SK-N-MC (cell line): ENCODE measurements around the gene ITGAE.

ENCODE experiments used
- DNase-seq: peaks from one replicate; pipeline ENCODE4 v3.0.0-alpha.2; 2011; ENCODE audit warnings: low read depth, low spot score
- H3K27ac ChIP-seq: fragments of 200-600 bp; sonication (generic); 2 replicates; pipeline ENCODE4 v1.5.1; 2016; ENCODE audit warnings: mixed run types
- H3K36me3 ChIP-seq: fragments of 200-600 bp; sonication (generic); 2 replicates; pipeline ENCODE4 v1.6.1; 2017; ENCODE audit warnings: antibody characterized with exemption, low read length, mixed read lengths; ENCODE audit not compliant: insufficient read depth
- H3K4me3 ChIP-seq: fragments of 200-600 bp; sonication (generic); 2 replicates; pipeline ENCODE4 v1.5.1; 2016
- H3K9ac ChIP-seq: fragments of 200-600 bp; sonication (generic); 2 replicates; pipeline ENCODE4 v1.8.0; 2017; ENCODE audit warnings: mixed run types, mixed read lengths; ENCODE audit not compliant: insufficient read length
- H3K9me3 ChIP-seq: fragments of 200-600 bp; sonication (generic); 2 replicates; pipeline ENCODE4 v1.6.1; 2017; ENCODE audit warnings: low read depth, mild to moderate bottlenecking, antibody characterized with exemption, low read length, moderate library complexity, mixed read lengths
- EZH2 ChIP-seq: fragments of 200-600 bp; sonication (generic); IDR thresholded peaks from one replicate; pipeline ENCODE4 v1.6.1; 2017; ENCODE audit warnings: antibody characterized with exemption
- FOXP2 ChIP-seq: optimal IDR thresholded peaks from 2 replicates; pipeline ENCODE3; 2011; ENCODE audit warnings: mild to moderate bottlenecking, moderate library complexity; ENCODE audit not compliant: insufficient read depth; ENCODE audit errors: extremely low read length, control extremely low read depth
- POLR2AphosphoS5 ChIP-seq: IDR thresholded peaks from 2 replicates; pipeline ENCODE4 v1.6.1; 2012; ENCODE audit warnings: mild to moderate bottlenecking, low read depth, low read length, borderline replicate concordance

The ITGAE gene

DNA sequence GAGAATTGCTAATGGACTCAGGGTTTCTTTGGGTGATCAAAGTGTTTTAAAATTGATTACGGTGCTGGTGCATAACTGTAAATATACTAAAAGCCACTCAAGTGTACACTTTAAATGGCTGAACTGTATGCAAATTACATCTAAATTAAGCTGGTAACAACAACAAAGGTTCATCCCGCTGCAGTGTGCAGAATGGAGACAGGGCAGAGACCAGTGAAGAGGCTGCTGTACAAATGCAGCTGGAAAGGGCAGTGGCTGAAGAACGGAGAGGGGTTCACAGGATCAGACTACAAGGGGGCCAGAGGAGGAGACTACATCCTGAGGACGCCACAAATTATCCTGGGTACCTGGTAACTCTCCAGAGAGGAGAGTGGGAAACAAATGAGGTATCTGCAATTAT is 9.0 kb upstream of the ITGAE start:
- Histone ChIP-seq H3K4me3 (no peak overlapping the region), H3K27ac (no peak overlapping the region), H3K9ac (no peak overlapping the region), H3K36me3 (peaks cover 55% of the 10 kb centered on the region), H3K9me3 (no peaks in the 10 kb centered on the region)
- no peak for TF ChIP-seq EZH2
- no peak for TF ChIP-seq POLR2AphosphoS5
- TF ChIP-seq FOXP2: no peak
- DNase-seq: no peak

DNA sequence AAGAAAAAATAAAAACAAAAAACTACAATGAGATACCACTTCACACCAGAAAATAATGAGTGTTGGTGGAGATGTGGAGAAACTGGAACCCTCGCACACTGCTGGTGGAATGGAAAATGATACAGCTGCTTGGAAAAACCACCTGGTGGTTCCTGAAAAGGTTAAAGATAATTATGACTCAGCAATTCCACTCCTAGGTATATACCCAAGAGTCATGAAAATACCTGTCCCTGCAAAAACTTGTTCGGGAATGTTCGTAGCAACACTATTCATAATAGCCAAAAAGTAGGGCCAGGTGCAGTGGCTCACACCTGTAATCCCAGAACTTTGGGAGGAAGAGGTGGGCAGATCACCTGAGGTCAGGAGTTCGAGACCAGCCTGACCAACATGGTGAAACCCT is 8.1 kb upstream of the ITGAE start:
- H3K36me3 ChIP-seq: peaks cover 46% of the 10 kb centered on the region
- DNase-seq: no peak
- TF ChIP-seq FOXP2: no peak
- TF ChIP-seq EZH2: no peak
- no peak for TF ChIP-seq POLR2AphosphoS5
- H3K9ac ChIP-seq: no peak overlapping the region
- no peak overlapping the region for H3K27ac ChIP-seq
- no peak overlapping the region for H3K4me3 ChIP-seq
- no peaks in the 10 kb centered on the region for H3K9me3 ChIP-seq

DNA sequence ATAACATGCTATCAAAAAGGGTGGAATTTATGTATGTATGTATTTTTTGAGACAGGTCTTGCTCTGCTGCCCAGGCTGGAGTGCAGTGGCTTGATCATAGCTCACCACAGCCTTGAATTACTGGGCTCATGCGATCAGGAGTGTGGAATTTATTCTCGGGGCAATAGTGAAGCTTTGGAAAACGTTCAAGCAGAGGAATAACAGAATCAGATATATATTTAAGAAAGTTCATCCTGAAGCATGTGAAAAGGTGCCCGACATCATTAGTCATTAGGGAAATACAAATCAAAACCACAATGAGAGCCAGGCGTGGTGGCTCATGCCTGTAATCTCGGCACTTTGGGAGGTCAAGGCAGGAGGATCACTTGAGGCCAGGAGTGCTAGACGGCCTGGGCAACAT is 7.7 kb upstream of the ITGAE start:
- H3K9ac ChIP-seq: no peak overlapping the region
- DNase-seq: no peak
- no peak overlapping the region for H3K27ac ChIP-seq
- H3K4me3 ChIP-seq: no peak overlapping the region
- H3K9me3 ChIP-seq: no peaks in the 10 kb centered on the region
- peaks cover 42% of the 10 kb centered on the region for H3K36me3 ChIP-seq
- no peak for TF ChIP-seq EZH2
- TF ChIP-seq POLR2AphosphoS5: no peak
- TF ChIP-seq FOXP2: no peak

DNA sequence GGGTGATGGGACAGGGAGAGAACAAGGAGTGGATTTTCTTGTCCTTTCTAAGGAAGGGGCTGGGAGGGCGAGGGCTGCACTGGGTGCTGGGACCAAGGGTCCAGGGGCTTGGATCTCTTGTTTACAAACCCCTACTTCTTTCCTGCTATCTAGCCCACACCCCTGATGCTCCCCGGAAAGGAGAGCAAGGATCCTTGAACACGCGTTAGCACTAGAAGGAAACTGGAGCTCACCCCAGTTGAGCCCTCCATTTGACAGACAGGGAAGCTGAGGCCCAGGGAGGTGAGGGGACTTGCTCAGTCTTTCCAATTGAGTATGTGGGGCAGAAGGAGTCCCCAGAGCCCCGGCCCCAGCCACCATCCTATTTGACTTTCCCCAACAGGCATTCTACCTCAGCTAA is 4.6 kb upstream of the ITGAE start:
- Histone ChIP-seq H3K9me3 (no peaks in the 10 kb centered on the region), H3K9ac (no peak overlapping the region), H3K27ac (no peak overlapping the region), H3K36me3 (peaks cover 22% of the 10 kb centered on the region), H3K4me3 (no peak overlapping the region)
- TF ChIP-seq POLR2AphosphoS5: no peak
- no peak for TF ChIP-seq EZH2
- no peak for TF ChIP-seq FOXP2
- DNase-seq: no peak

DNA sequence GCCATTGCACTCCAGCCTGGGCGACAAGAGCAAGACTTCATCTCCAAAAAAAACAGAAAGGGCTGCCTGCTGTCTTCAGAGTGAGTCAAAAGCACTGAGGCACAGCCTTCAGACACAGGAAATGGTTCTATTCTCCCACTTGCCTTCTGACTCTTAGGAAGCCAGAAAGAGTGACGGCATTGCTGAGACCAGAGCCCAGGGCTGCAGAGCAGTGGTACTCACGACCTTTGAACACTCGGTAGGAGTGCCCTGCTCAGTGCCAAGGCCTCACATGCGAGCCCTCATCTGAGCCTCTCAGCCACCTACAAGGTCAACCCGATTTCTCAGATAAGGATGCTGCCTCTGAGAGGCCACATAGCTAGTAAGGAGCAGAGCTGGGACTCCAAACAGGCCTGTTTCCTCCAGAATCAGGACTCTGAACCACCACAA is 3.5 kb upstream of the ITGAE start:
- Histone ChIP-seq H3K9me3 (no peaks in the 10 kb centered on the region), H3K4me3 (no peak overlapping the region), H3K27ac (no peak overlapping the region), H3K9ac (no peak overlapping the region), H3K36me3 (peaks cover 16% of the 10 kb centered on the region)
- TF ChIP-seq POLR2AphosphoS5 (no peak), FOXP2 (no peak), EZH2 (no peak)
- no peak for DNase-seq

DNA sequence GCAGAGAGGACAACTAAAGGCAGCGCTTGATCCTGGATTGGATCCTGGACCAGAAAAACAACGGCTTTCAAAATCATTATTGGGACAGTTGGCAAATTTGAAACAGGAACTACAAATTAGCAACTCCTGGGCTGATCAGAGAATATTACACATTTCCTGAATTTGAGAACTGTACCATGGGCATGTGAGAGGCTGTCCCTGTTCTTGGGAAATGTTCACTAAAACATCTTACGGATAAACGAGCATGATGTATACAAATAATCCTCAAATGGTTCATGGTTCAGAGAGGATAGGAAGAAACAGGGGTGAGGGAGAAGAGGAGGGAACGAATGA is 2.3 kb upstream of the ITGAE start:
- Histone ChIP-seq H3K4me3 (no peak overlapping the region), H3K36me3 (peaks cover 12% of the 10 kb centered on the region), H3K9me3 (no peaks in the 10 kb centered on the region), H3K27ac (no peak overlapping the region), H3K9ac (no peak overlapping the region)
- TF ChIP-seq POLR2AphosphoS5 (no peak), EZH2 (no peak), FOXP2 (no peak)
- DNase-seq: no peak

DNA sequence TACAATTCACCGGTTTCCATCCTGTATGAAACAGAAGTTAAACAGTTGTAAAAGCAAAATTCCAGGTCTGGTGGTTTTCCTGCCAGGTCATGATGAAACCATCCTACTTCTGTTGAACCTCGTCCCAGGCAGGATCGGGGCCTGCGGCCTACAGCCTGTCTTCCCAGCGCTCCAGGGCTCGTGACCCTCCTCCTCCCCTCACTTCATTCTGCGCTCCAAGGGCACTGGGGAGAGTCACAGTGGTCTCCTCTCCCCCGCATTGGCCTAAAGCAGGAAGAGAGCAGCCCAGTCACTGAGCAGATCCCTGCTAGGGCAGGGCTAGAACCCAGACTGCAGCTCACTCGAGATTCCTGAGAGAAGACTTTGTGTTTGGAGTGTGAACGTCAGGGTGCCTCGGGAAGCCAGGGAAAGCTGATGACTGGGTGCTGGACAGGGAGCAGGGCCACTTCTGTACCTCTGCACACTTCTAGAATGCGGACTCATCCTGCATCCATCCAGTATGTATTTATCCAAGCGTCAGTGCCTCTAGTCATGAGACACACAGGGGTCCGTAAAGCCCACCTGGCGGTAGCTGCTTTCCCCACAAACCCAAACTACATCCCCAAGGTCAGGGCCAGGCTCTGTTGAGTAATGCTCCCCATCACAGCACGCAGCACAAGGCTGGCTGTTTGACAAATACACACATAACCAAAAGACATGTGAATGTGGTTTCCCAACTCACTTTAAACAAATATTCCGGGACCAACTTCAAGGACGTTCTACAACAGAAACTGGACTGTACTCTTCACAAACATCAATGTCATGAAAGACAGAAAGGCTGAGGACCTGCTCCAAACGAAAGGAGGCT is 1.7 kb upstream of the ITGAE start:
- peaks cover 6% of the 10 kb centered on the region for H3K36me3 ChIP-seq
- H3K9ac ChIP-seq: no peak overlapping the region
- no peaks in the 10 kb centered on the region for H3K9me3 ChIP-seq
- H3K4me3 ChIP-seq: no peak overlapping the region
- no peak for DNase-seq
- H3K27ac ChIP-seq: no peak overlapping the region
- TF ChIP-seq FOXP2 (no peak), EZH2 (no peak), POLR2AphosphoS5 (no peak)

DNA sequence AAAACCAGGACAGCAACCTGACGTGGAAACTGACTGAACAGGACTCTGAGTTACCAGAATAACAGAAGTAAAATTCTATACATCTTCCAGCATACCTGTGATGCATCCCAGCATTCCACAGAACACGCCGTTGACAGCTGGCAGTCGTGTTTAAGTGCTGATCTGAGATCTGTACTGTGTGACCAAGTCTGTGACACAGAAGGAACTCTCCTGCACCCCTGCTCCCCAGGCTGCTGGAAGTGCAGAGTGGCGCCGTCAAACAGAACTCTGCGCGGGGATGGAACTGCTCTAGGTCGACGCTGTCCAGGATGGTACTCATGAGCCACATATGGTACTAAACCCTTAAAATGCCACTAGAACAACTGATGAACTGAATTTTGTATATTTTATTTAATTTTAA is 804 bp upstream of the ITGAE start:
- no peak for DNase-seq
- Histone ChIP-seq H3K4me3 (no peak overlapping the region), H3K36me3 (no peaks in the 10 kb centered on the region; the same call in 1 of the 2 replicates), H3K9ac (no peak overlapping the region), H3K9me3 (no peaks in the 10 kb centered on the region), H3K27ac (no peak overlapping the region)
- no peak for TF ChIP-seq POLR2AphosphoS5
- no peak for TF ChIP-seq EZH2
- TF ChIP-seq FOXP2: no peak
